GM12865 (cell line): Measurements from ENCODE around the gene SLC7A9.

ENCODE experiments used
- DNase-seq: peaks from one replicate; pipeline ENCODE4 v3.0.0; 2010; ENCODE audit warnings: low read depth
- H3K4me3 ChIP-seq: 2 replicates; pipeline ENCODE4 v1.5.1; 2011; ENCODE audit warnings: mild to moderate bottlenecking, low read depth, low read length, control low read depth
- TF ChIP-seq, protein P1 (sequence below): IDR thresholded peaks from 2 replicates; pipeline ENCODE4 v1.5.1; 2011; ENCODE audit warnings: low read length, control low read depth, low read depth, inconsistent platforms; ENCODE audit not compliant: insufficient read depth; ENCODE audit errors: missing control alignments

The SLC7A9 gene

GRCh38 chr19:32869369-32869965, at the start of gene SLC7A9:
Gene SLC7A9 (minus strand): TSS chr19:32869767. CDS start chr19:32868534, 1,233 bp downstream.
- no peak for DNase-seq

DNA sequence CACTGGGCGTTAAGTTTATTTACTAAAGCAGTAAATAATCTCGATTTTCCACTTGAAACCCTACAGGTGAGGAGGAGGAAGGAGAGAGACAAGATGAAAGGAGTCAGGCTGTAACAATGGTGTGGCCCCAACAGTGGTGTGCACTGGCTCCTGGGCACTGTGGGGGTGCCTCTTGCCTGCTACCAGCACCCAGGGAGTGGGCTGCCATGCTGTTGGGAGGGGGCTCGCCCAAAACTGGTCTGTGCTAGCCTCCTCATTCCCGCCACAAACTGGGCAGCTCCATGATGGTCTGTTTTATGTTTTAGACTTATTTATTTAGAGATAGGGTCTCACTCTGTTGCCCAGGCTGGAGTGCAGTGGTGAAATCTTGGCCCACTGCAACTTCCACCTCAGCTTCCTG, 49.8 kb upstream of the SLC7A9 start:
- TF ChIP-seq, protein P1, sequence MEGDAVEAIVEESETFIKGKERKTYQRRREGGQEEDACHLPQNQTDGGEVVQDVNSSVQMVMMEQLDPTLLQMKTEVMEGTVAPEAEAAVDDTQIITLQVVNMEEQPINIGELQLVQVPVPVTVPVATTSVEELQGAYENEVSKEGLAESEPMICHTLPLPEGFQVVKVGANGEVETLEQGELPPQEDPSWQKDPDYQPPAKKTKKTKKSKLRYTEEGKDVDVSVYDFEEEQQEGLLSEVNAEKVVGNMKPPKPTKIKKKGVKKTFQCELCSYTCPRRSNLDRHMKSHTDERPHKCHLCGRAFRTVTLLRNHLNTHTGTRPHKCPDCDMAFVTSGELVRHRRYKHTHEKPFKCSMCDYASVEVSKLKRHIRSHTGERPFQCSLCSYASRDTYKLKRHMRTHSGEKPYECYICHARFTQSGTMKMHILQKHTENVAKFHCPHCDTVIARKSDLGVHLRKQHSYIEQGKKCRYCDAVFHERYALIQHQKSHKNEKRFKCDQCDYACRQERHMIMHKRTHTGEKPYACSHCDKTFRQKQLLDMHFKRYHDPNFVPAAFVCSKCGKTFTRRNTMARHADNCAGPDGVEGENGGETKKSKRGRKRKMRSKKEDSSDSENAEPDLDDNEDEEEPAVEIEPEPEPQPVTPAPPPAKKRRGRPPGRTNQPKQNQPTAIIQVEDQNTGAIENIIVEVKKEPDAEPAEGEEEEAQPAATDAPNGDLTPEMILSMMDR: no peak
- no peak for DNase-seq
- H3K4me3 ChIP-seq: no peak overlapping the region

More at GRCh38 chr19:32869369-32869965, at the start of gene SLC7A9:
- TF ChIP-seq, protein P1: no peak
- H3K4me3 ChIP-seq: no peak within 1 kb of the TSS

- H3K4me3 ChIP-seq: no peak overlapping the region
- no peak for DNase-seq
- TF ChIP-seq, protein P1: no peak
Observed at GRCh38 chr19:32917616-32917996, 48.0 kb upstream of the SLC7A9 start.

DNA sequence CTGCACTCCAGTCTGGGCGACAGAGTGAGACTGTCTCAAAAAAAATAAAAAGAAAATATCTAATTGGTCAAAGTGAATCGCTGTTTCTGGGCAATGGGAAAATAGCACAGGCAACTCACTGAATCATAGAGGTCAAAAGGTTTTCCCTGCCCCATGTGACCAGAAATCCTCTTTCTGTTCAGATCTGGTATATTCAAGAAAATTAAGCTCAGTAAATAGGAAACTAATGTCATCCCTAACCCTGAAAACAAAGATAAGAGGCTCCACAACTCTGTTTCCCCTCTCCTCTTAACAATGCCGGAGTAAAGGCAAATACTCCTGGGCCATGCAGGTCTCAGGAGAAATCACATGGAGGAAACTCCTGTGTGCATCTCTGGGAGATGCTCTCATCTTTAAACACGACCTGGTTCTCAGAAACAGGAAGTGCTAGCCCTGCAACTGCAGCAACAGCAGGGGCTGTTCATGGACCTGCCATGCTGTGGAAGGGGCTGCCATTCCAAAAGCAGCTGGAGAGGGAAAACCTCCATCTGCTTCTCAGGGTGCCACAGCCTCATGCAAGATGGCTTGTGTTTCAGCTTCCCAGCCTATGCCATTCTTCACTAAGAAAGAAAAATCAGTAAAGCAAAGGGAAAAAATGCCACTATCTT, 47.5 kb upstream of the SLC7A9 start:
- TF ChIP-seq, protein P1: no peak
- no peak overlapping the region for H3K4me3 ChIP-seq
- no peak for DNase-seq

DNA sequence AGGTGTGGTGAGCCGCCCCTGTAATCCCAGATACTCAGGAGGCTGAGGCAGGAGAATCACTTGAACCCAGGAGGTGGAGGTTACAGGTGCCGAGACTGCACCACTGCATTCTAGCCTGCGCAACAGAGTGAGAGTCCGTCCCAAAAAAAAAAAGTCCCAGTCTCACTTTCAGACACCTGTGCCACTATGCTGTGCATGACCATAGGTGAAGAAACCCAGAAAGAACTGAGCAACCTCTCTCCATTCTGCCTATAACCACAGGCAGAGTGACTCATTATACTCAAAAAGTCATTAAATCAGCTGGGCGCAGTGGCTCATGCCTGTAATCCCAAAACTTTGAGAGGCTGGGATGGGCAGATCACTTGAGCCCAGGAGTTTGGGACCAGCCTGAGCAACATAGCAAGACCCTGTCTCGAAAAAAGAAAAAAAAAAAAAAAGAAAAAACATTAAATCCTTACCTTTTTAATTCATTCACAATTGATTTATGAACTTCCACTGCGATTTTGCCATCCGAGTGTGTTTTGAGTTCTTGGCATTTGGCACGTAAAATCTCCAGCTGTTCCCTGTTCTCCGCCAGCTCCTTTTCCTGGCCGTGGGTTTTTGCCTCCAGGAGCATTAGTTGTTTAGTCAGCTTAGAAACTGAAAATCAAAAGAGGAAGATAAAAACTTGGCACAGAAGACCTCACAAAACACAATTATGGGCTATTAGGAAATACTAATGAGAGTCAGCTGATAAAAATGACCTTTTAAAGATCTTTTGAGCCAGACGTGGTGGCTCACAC, 45.5 kb upstream of the SLC7A9 start:
- no peak for DNase-seq
- H3K4me3 ChIP-seq: no peak overlapping the region
- TF ChIP-seq, protein P1: no peak

DNA sequence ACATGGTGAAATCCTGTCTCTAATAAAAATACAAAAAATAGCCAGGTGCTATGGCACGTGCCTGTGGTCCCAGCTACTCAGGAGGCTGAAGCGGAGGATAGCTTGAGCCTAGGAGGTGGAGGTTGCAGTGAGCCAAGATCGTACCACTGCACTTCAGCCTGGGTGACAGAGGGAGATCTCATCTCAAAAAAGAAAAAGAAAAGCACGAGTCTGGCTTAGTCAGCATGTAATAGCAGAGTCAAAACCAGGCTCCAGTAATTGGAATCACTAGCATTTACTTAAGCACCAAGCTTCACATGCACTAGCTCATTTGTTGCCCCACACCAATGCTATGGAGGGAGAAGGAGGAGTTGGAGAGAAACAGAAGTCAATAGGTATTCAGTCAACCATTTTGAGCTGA, 41.9 kb upstream of the SLC7A9 start:
- no peak overlapping the region for H3K4me3 ChIP-seq
- no peak for DNase-seq
- TF ChIP-seq, protein P1: no peak
